NCI-H345 treated with DMSO at 0.1 percent for 48 hours (cell line): ENCODE data around the gene RNASEL.
"Not testable (repeated sequence)": the region's sequence is repeated elsewhere in the genome, so short reads cannot be mapped to it uniquely, and the experiment has no call there.

Experiments
- DNase-seq: peaks from one replicate; lab custom pipeline; 2025; ENCODE audit not compliant: unreplicated experiment; lab: John Stamatoyannopoulos, UW

The RNASEL gene

DNA sequence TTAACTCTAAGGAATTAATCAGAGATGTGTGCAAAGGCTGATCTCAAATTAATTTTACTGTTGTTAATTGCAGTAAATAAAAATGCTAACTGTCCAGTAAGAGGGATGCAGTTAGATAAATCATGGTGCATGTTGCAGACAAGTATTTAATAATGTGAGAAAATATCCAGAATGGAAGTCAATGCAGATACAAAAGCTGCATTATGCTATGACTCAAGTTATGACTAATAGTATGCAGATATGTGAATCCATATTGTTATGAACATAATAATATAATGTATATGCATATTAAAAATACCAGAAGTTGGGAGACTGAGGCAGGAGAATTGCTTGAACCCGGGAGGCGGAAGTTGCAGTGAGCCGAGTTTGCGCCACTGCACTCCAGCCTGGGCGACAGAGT is 21.4 kb downstream of the RNASEL start:
- no peak for DNase-seq

DNA sequence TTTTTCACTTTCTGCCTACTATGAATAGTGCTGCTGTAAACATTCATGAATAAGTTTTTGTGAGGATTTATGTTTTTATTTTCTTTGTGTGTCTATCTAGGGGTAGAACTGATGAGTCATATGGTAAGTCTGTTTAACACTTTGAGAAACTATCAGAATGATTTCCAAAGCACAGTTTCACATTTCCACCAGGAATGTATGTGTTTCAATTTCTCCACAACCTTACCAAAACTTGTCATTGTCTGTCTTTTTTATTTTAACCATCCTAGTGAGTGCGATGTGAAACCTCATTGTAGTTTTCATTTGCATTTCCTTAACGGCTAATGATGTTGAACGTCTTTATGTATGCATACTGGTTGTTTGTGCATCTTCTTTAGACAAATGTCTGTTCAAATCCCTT is 23.5 kb downstream of the RNASEL start:
- DNase-seq = no peak

DNA sequence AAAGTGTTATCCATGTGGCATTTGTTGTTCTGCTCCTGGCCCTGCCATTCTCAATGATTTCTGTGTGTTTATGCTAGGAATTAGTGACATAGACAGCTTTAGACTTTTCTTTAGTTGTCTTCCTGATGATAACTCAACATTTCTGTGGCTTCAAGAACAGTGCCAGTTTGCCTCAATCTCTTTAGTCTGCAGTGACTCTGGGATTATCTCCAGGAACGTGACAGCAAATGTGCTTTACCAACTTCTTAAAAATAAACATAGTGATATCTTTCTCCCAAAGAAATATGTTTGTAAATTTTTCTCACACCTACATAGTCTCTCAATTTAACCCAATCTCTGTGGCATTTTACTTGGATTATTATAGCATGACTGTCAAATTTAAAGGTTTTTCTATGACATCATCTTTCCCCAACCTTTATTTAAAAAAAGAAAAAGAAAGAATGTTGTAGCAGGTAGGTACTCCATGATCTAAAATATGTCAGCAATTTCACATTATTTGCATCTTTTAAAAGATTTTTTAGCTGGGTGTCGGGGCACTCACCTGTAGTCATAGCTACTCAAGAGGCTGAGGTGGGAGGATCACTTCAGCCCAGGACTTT is 24.6 kb downstream of the RNASEL start:
- no peak for DNase-seq

DNA sequence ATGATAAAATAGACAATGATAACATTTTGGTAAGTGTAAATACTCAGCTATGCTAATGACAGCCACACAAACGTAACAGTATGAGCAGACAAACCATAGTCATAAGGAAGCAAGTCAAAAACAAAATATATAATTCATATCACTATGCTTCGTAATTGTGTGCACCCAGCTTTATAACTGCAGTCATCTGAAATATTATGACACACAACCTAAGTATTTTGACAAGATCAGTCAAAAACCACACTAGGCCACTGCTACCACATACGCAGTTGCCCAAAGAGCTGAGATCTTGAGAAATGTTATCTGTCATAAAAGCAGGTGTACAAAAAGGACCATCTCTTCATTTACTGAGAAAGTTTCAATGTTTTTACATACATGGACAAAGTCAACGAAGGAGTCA is 26.0 kb downstream of the RNASEL start:
- no peak for DNase-seq

DNA sequence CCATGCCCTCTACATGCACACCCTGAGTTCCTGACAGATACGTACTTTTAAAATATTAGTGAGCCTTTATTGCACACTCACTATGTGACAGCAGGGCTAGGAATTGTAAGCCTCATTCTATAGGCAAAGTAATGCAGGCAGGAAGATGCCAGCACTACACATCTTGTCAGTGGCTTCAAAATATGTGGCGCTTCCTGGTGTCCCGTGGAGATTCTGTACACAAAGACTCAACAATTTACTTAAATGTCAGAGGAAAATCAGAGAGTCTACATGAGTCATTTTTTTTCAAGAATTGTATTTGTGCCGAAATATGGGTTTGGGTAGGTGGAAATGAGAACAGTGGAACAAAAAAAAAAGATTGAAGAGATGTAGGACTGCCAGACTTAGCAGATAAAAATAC is 27.6 kb downstream of the RNASEL start:
- no peak for DNase-seq

DNA sequence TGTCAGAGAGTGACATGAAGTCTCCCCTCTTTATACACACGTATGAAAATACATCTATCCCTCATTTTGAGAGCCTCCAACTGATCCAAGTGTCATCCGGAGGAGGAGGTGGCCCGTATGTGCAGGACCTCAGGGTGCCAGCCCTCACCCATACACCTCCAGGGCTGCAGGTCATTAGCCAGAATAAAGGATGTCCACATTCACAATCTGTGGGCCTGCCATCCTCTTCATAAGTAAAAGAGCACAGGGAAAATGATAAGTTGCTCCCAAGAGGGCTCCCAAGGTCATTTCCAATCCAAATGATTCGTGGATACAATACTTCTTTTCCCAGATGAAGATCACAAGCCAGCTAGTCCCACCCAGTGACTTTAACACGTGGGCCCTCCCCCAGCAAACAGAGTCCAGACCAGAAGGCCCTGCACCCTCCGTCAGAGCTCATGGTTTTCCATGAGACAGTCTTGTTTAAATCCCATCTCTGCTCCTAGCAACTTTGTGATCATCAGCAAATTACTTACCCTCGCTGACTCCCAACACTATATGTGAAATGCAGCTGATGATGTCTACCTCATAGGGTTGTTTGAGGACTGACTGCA is 28.6 kb downstream of the RNASEL start:
- no peak for DNase-seq

DNA sequence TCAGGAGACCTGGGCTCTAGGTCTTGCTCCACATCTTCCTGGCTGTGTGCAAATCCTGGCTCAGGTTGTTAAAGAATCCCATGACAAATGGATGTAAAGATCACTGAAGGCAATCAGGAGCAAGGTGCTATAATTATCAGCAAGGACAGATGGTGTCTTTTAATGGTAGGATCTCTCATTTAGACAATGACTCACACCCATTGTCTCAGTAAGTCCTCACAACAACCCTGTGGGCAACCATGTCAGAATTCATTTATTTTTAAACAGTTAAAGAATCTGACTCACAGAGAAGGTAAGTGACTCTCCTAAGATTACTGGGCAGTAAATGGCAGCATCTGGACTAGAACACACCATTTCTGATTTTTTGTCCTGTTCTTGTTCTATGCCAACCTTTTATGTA is 32.8 kb downstream of the RNASEL start:
- DNase-seq = no peak

DNA sequence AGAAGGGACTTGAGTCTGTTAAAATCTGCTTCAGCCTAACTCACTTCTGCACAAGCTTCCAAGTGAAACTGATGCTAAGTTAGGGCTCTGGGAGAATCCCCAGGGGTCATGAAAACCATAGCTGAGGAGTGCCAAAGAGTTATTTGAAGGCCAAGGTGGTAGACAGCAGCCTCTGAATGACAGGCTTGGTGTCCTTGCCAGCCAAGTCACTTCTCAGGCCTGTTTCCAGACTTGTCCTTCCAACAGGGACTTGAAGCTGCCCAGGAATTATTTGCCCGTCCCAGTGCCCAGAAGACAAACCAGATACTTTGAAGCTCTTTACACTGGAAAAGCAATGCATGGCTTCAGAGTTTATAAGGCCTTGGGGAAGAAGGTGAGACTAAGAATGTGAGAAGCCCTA is 33.6 kb downstream of the RNASEL start:
- DNase-seq = no peak

DNA sequence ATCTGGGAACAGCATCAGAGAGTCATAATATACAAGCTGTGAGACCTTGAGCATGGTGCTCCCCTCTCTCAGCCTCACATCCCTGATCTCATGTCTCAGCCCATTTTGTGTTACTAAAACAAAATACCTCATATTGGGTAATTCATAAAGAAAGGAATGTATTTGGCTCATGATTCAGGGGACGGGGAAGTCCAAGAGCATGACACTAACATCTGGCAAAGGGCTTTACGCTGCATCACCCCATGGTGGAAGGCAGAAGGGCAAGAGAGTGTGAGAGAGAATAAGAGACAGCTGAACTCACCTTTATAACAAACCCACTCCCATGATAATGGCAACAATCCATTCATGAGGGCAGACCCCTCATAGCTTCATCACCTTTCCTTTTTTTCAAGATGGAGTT is 36.5 kb downstream of the RNASEL start:
- no peak for DNase-seq

DNA sequence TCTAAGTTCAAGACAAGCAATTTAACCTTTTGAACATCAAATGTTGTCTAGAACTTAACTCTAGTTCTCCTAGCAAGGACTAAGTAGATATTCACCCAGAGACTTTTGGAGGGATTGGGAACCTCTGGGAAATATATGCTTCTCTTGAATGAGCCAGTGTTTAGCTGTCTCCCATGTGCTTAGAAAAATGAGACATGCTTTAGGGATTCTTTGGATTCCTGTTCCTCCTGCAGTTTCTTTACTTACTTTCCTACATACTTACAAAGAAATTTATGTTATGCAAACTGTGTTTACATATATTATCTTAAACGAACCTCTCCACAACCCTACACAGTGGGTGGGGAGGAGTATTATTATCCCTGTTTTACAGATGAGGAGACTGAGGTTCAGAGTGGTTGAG is 39.2 kb downstream of the RNASEL start:
- no peak for DNase-seq

DNA sequence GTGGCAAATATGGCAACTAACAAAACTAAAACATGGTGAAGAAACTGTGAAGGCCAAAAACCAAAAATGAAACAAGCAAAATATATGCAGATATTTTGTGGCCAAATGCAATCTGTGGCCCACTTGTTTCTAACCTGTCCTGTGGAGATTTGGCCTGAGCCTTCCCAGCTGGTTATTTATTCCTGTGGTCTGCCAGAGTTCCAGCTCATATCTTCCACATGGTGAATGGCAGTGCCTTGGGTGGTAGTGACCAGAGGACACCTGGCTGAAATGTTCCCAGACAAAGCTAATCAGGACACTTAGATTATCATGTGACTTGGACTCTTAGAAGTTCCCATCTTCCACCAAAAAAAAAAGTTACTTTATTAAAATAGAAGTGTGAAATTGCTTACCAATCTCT is 39.7 kb downstream of the RNASEL start:
- no peak for DNase-seq

DNA sequence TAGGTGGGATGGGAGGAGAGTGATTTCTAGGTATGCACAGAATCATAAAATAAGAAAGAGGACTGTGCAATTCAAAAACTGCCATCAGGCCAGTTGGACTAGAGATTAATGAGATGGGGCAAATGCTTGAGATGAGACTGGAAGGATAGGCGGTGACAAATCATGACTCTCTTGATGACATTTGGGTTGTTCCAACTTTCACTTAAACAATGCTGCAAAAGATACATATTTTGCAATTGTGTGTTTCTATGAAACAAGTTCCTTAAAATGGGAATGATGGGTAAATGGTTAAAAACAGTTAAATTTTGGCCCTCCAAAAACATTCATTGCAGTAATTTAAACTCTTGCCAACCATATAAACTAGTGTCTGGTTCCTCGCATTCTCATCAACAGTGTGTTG is 55.2 kb downstream of the RNASEL start:
- DNase-seq = no peak

DNA sequence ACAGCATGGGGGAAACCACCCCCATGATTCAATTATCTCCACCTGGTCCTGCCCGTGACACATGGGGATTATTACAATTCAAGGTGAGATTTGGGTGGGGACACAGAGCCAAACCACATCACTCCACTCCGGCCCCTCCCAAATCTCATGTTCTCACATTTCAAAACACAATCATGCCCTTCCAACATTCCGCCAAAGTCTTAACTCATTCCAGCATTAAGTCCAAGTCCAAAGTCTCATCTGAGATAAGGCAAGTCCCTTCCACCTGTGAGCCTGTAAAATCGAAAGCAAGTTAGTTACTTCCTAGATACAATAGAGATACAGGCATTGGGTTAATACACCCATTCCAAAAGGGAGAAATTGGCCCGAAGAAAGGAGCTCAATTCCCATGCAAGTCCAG is 60.9 kb downstream of the RNASEL start:
- DNase-seq = not testable (repeated sequence)

DNA sequence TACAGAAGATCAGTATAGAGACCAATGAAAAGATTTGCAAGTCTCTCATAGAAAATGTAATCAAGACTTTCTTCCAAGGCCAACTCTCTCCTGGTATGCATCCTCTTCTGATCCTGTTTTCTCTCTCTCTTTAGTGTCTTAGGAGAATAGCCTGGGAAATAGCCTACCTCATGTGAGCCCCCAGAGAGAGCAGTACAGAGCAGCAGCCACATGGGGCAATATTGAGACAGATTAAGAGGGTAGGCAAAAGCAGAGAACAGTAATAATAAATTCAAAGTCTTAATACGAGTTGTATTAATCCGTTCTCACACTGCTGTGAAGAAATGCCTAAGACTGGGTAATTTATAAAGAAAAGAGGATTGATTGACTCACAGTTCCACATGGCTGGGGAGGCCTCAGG is 61.4 kb downstream of the RNASEL start:
- no peak for DNase-seq

DNA sequence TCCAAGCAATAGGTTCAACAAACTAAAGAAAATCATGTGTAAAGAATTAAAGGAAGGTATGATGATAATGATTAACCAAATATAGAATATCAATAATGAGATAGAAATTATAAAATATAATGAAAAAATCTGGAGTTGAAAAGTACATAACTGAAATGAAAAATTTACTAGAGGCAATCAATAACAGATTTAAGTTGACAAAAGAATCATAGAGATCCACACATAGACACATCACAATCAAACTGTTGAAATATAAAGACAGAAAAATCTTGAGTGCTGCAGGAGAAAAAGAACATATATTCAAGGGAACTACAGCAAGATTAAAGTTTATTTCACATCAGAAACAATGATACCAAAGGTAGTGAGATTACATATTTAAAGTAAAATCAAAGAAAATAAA is 63.7 kb downstream of the RNASEL start:
- no peak for DNase-seq
